Measurements from ENCODE around the gene LRRC73. TPM values are rescaled to one million over a fixed set of nuclear protein-coding genes. Genes with fewer than 3 reads are reported as not detected.

The LRRC73 gene
- total RNA-seq, 1 donor from 2014 or later: 0.40 TPM

GRCh38 chr6:43493833-43494232, 16.3 kb downstream of the LRRC73 start:
- ATAC-seq (peak; percentile 80), DNase-seq (ENCODE audit: low spot score) (peak; percentile 68)

- DNase-seq (ENCODE audit: low spot score) (no peak), ATAC-seq (no peak)
These were observed 16.9 kb downstream of the LRRC73 start for GRCh38 chr6:43493230-43493629.

- ATAC-seq: no peak
These were observed 17.5 kb downstream of the LRRC73 start for GRCh38 chr6:43492673-43493072.

GRCh38 chr6:43491750-43492661, 18.1 kb downstream of the LRRC73 start:
- ATAC-seq (peak; percentile 50), DNase-seq (ENCODE audit: low spot score) (no peak)

More at GRCh38 chr6:43492673-43493072, 17.5 kb downstream of the LRRC73 start:
- no peak for DNase-seq (ENCODE audit: low spot score)

GRCh38 chr6:43490523-43490939, 19.6 kb downstream of the LRRC73 start:
- peak; percentile 66 for DNase-seq (ENCODE audit: low spot score)
- ATAC-seq: no peak

GRCh38 chr6:43489277-43490072, 20.7 kb downstream of the LRRC73 start:
- no peak for DNase-seq (ENCODE audit: low spot score)

GRCh38 chr6:43488667-43489276, 21.4 kb downstream of the LRRC73 start:
- ATAC-seq (no peak), DNase-seq (ENCODE audit: low spot score) (no peak)

More at GRCh38 chr6:43489277-43490072, 20.7 kb downstream of the LRRC73 start:
- ATAC-seq: no peak

GRCh38 chr6:43481591-43482236, 28.4 kb downstream of the LRRC73 start:
- no peak for DNase-seq (ENCODE audit: low spot score)
- peak; percentile 45 for ATAC-seq

- DNase-seq (ENCODE audit: low spot score) (no peak), ATAC-seq (no peak)
These were observed 29.1 kb downstream of the LRRC73 start for GRCh38 chr6:43481075-43481474.

- ATAC-seq (no peak), DNase-seq (ENCODE audit: low spot score) (no peak)
These were observed 32.2 kb downstream of the LRRC73 start for GRCh38 chr6:43478008-43478372.

- DNase-seq (ENCODE audit: low spot score): peak; percentile 92
- ATAC-seq: peak; percentile 99
These were observed 32.7 kb downstream of the LRRC73 start, which contains the start of gene TJAP1 for GRCh38 chr6:43477235-43478007. Gene TJAP1, plus strand, starts transcription at chr6:43477570. Its CDS starts 21,432 bp downstream, at chr6:43499002.

- DNase-seq (ENCODE audit: low spot score): no peak
- ATAC-seq: no peak
These were observed 33.4 kb downstream of the LRRC73 start for GRCh38 chr6:43476746-43477145.

- ATAC-seq: no peak
- DNase-seq (ENCODE audit: low spot score): no peak
These were observed 34.6 kb downstream of the LRRC73 start for GRCh38 chr6:43475516-43475915.

- ATAC-seq (no peak), DNase-seq (ENCODE audit: low spot score) (no peak)
These were observed 37.6 kb downstream of the LRRC73 start for GRCh38 chr6:43472515-43472914.

GRCh38 chr6:43471399-43471798, 38.7 kb downstream of the LRRC73 start:
- ATAC-seq: peak; percentile 54

GRCh38 chr6:43469947-43470346, 40.2 kb downstream of the LRRC73 start:
- DNase-seq (ENCODE audit: low spot score) (no peak), ATAC-seq (no peak)

More at GRCh38 chr6:43471399-43471798, 38.7 kb downstream of the LRRC73 start:
- DNase-seq (ENCODE audit: low spot score): no peak

- ATAC-seq (no peak), DNase-seq (ENCODE audit: low spot score) (no peak)
These were observed 41.1 kb downstream of the LRRC73 start for GRCh38 chr6:43468748-43469681.

GRCh38 chr6:43468240-43468639, 41.9 kb downstream of the LRRC73 start:
- no peak for ATAC-seq
- DNase-seq (ENCODE audit: low spot score): no peak

- no peak for DNase-seq (ENCODE audit: low spot score)
These were observed 42.4 kb downstream of the LRRC73 start for GRCh38 chr6:43467752-43468151.

More at GRCh38 chr6:43467752-43468151, 42.4 kb downstream of the LRRC73 start:
- ATAC-seq: no peak
